ENCODE data around the gene NPY. TPM values are rescaled to one million over a fixed set of nuclear protein-coding genes. Genes with fewer than 3 reads are reported as not detected.

NPY gene
- total and polyA plus RNA-seq, 2 donors from 2014 or later, result not detected

DNA sequence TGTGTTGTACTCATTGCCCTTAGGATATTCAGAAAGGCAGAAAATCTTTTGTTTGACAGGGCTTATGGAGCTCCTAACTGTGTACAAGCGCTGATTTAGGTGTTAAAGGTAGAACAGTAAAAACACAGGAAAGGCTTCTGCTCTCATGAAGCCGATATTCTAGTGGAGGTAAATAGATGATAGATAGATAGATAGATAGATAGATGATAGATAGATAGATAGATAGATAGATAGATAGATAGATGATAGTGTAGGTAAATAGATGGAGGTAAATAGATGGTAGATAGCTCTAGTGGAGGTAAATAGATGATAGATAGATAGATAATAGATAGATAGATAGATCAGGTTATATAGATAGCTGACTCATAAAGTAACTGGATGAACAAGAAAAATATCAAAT, 39.4 kb upstream of the NPY start:
- H3K4me3 ChIP-seq (ENCODE audit: low read length in 3 of 3), result no peak overlapping the region
- intact Hi-C loops (cut with DNase I), result no loop called here
- no peak for DNase-seq
- no peak overlapping the region for H3K27ac ChIP-seq (ENCODE audit: low read depth in 2 of 2, low read length in 2 of 2)
- no peaks in the 10 kb centered on the region for H3K4me1 ChIP-seq (ENCODE audit: control insufficient read depth in 2 of 3, insufficient read depth in 2 of 3, low read depth in 1 of 3, low read length in 3 of 3)
- no peaks in the 10 kb centered on the region for H3K9me3 ChIP-seq (ENCODE audit: control insufficient read depth in 2 of 3, insufficient read depth in 1 of 3, low read length in 3 of 3)
- no peak for FAIRE-seq
- H3K27me3 ChIP-seq (ENCODE audit: control insufficient read depth, insufficient read depth, low read length), result no peaks in the 10 kb centered on the region
- H3K9ac ChIP-seq (ENCODE audit: low read length in 3 of 3), result no peak overlapping the region
- TF ChIP-seq, protein P1, sequence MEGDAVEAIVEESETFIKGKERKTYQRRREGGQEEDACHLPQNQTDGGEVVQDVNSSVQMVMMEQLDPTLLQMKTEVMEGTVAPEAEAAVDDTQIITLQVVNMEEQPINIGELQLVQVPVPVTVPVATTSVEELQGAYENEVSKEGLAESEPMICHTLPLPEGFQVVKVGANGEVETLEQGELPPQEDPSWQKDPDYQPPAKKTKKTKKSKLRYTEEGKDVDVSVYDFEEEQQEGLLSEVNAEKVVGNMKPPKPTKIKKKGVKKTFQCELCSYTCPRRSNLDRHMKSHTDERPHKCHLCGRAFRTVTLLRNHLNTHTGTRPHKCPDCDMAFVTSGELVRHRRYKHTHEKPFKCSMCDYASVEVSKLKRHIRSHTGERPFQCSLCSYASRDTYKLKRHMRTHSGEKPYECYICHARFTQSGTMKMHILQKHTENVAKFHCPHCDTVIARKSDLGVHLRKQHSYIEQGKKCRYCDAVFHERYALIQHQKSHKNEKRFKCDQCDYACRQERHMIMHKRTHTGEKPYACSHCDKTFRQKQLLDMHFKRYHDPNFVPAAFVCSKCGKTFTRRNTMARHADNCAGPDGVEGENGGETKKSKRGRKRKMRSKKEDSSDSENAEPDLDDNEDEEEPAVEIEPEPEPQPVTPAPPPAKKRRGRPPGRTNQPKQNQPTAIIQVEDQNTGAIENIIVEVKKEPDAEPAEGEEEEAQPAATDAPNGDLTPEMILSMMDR (IDR thresholded peaks at IDR 0.05; ENCODE audit: borderline replicate concordance, extremely low read depth, insufficient read depth), result no peak
- H3K36me3 ChIP-seq (ENCODE audit: control insufficient read depth in 2 of 3, insufficient read depth in 3 of 3, low read length in 3 of 3), result no peaks in the 10 kb centered on the region

DNA sequence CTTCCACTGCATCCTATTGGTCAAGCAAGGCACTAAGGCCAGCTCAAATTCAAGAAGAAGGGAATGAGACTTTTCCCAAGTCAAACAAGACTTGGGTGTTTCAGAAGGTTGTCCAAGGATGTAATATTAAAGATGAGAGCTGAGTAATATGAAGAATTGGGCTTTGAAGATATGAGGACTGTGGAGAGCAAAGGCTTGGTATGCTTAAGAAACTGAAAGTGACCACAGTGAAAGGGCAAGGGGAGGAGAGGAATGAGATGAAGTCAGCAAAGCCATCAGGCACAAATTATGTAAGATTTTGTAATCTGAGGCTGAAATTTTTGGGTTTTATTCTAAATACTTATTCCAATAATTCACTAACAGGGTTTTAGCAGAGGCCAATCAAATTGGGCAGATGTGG, 38.6 kb upstream of the NPY start:
- intact Hi-C loops (cut with DNase I), result no loop called here

DNA sequence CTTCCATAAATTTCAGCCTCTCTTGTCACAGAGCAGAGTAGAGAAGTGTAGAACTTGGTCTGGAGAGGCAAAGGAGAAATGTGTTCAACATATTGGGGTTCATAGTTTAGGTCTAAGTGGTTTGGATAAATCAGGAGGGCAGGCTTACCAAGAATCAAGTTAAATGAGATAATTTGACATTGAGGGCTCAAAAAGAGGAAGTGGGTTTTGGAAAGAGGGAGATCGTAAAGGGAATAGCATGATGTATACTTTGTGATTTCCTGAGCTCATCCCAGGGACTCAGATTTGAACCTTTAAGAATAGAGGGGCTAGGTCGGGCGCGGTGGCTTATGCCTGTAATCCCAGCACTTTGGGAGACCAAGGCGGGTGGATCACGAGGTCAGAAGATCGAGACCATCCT, 34.7 kb upstream of the NPY start:
- TF ChIP-seq, protein P1 (IDR thresholded peaks at IDR 0.05; ENCODE audit: borderline replicate concordance, extremely low read depth, insufficient read depth), result no peak
- Histone ChIP-seq H3K27ac (ENCODE audit: low read depth in 2 of 2, low read length in 2 of 2) (no peak overlapping the region), H3K27me3 (ENCODE audit: control insufficient read depth, insufficient read depth, low read length) (no peaks in the 10 kb centered on the region), H3K9ac (ENCODE audit: low read length in 3 of 3) (no peak overlapping the region), H3K4me3 (ENCODE audit: low read length in 3 of 3) (no peak overlapping the region), H3K36me3 (ENCODE audit: control insufficient read depth in 2 of 3, insufficient read depth in 3 of 3, low read length in 3 of 3) (no peaks in the 10 kb centered on the region), H3K9me3 (ENCODE audit: control insufficient read depth in 2 of 3, insufficient read depth in 1 of 3, low read length in 3 of 3) (peaks cover 0 to 2% (median 0%) of the 10 kb centered on the region in 3 donors), H3K4me1 (ENCODE audit: control insufficient read depth in 2 of 3, insufficient read depth in 2 of 3, low read depth in 1 of 3, low read length in 3 of 3) (no peaks in the 10 kb centered on the region)
- DNase-seq (no peak), FAIRE-seq (no peak)
- intact Hi-C loops (cut with DNase I), result no loop called here

More for the DNA sequence above, 38.6 kb upstream of the NPY start:
- Histone ChIP-seq H3K27me3 (ENCODE audit: control insufficient read depth, insufficient read depth, low read length) (no peaks in the 10 kb centered on the region), H3K4me1 (ENCODE audit: control insufficient read depth in 2 of 3, insufficient read depth in 2 of 3, low read depth in 1 of 3, low read length in 3 of 3) (no peaks in the 10 kb centered on the region), H3K9ac (ENCODE audit: low read length in 3 of 3) (no peak overlapping the region), H3K4me3 (ENCODE audit: low read length in 3 of 3) (no peak overlapping the region), H3K27ac (ENCODE audit: low read depth in 2 of 2, low read length in 2 of 2) (no peak overlapping the region), H3K36me3 (ENCODE audit: control insufficient read depth in 2 of 3, insufficient read depth in 3 of 3, low read length in 3 of 3) (no peaks in the 10 kb centered on the region), H3K9me3 (ENCODE audit: control insufficient read depth in 2 of 3, insufficient read depth in 1 of 3, low read length in 3 of 3) (no peaks in the 10 kb centered on the region)
- DNase-seq (no peak), FAIRE-seq (no peak)
- TF ChIP-seq, protein P1 (IDR thresholded peaks at IDR 0.05; ENCODE audit: borderline replicate concordance, extremely low read depth, insufficient read depth), result no peak

DNA sequence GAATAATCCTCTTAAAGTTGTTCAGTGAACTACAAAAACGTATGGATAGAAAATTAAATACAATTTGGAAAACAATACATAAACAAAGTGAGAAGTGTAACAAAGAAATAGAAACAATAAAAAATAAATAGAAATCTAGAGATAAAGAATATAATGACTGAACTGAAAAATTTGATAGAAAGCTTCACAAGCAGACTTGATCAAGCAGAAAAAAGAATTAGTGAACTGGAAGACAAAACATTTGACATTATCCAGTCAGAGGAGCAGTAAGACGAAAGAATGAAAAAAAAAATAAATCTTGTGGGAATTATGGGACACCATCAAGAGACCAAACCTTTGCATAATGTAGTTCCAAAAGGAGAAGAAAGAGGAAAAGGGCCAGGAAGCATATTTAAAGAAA, 32.4 kb upstream of the NPY start:
- Histone ChIP-seq H3K4me3 (ENCODE audit: low read length in 3 of 3) (no peak overlapping the region), H3K27ac (ENCODE audit: low read depth in 2 of 2, low read length in 2 of 2) (no peak overlapping the region), H3K36me3 (ENCODE audit: control insufficient read depth in 2 of 3, insufficient read depth in 3 of 3, low read length in 3 of 3) (no peaks in the 10 kb centered on the region), H3K9ac (ENCODE audit: low read length in 3 of 3) (no peak overlapping the region), H3K27me3 (ENCODE audit: control insufficient read depth, insufficient read depth, low read length) (no peaks in the 10 kb centered on the region), H3K4me1 (ENCODE audit: control insufficient read depth in 2 of 3, insufficient read depth in 2 of 3, low read depth in 1 of 3, low read length in 3 of 3) (no peaks in the 10 kb centered on the region), H3K9me3 (ENCODE audit: control insufficient read depth in 2 of 3, insufficient read depth in 1 of 3, low read length in 3 of 3) (peaks cover 0 to 2% (median 0%) of the 10 kb centered on the region in 3 donors)
- intact Hi-C loops (cut with DNase I), result no loop called here
- no peak for DNase-seq
- TF ChIP-seq, protein P1 (IDR thresholded peaks at IDR 0.05; ENCODE audit: borderline replicate concordance, extremely low read depth, insufficient read depth), result no peak
- FAIRE-seq, result no peak
